PFSK-1 (cell line): ENCODE results near the gene C1RL.

Experiments
- FOXP2 ChIP-seq: optimal IDR thresholded peaks from 2 replicates; pipeline ENCODE3; 2011; ENCODE audit warnings: borderline replicate concordance, control low read depth, inconsistent platforms; ENCODE audit not compliant: insufficient read depth; ENCODE audit errors: extremely low read length, extremely low read depth
- POLR2AphosphoS5 ChIP-seq: IDR thresholded peaks from 2 replicates; pipeline ENCODE4 v1.6.1; 2012; ENCODE audit warnings: low read depth, mild to moderate bottlenecking, control low read depth, low read length, moderate library complexity
- REST ChIP-seq, 2 experiments: IDR thresholded peaks; 2 replicates each; pipeline versions ENCODE4 v1.6.1 to v1.8.0; 2011 to 2012; ENCODE audit warnings: low read depth in 2 of 2, low read length in 2 of 2, control low read depth in 1 of 2, inconsistent platforms in 1 of 2, mild to moderate bottlenecking in 1 of 2, moderate library complexity in 1 of 2; ENCODE audit not compliant: insufficient read depth in 1 of 2
- SIN3A ChIP-seq: IDR thresholded peaks from 2 replicates; pipeline ENCODE4 v1.6.1; 2012; ENCODE audit warnings: mild to moderate bottlenecking, low read length, moderate library complexity, borderline replicate concordance; ENCODE audit not compliant: insufficient read depth
- TAF1 ChIP-seq: IDR thresholded peaks from 2 replicates; pipeline ENCODE4 v1.6.1; 2012; ENCODE audit warnings: low read length, control low read depth, borderline replicate concordance; ENCODE audit not compliant: insufficient read depth

C1RL gene

GRCh38 chr12:7072035-7072434, 37.0 kb downstream of the C1RL start:
- no peak for TF ChIP-seq POLR2AphosphoS5
- TF ChIP-seq REST (IDR thresholded peaks at IDR 0.05; ENCODE audit: insufficient read depth in 1 of 2, low read depth in 2 of 2, low read length in 2 of 2): no peak
- TF ChIP-seq FOXP2: no peak
- TF ChIP-seq SIN3A: no peak
- no peak for TF ChIP-seq TAF1

- no peak for TF ChIP-seq FOXP2
- TF ChIP-seq REST (IDR thresholded peaks at IDR 0.05; ENCODE audit: insufficient read depth in 1 of 2, low read depth in 2 of 2, low read length in 2 of 2): no peak
- no peak for TF ChIP-seq SIN3A
- TF ChIP-seq POLR2AphosphoS5: no peak
- no peak for TF ChIP-seq TAF1
Observed at GRCh38 chr12:7069386-7069785, 39.6 kb downstream of the C1RL start.

DNA sequence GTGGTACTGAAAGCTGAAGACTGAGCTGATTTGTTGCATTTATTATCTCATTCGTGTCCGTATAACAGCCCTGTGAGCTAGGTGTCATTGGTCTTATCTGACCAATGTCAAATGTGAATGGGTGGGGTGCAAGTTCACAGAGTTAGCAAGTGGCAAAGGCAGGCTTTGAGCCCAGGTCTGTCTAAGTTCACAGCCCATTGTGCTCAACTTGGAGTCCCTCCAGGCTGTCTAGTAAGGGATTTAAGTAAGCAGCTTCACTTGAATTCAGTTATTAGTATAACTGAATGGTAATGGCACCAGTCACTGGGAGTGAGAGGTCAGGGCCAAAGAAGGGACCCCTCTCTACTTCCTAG, 40.0 kb downstream of the C1RL start:
- TF ChIP-seq TAF1 (no peak), SIN3A (no peak)

GRCh38 chr12:7068240-7068993, 40.6 kb downstream of the C1RL start:
- no peak for TF ChIP-seq REST (IDR thresholded peaks at IDR 0.05; ENCODE audit: insufficient read depth in 1 of 2, low read depth in 2 of 2, low read length in 2 of 2)
- no peak for TF ChIP-seq POLR2AphosphoS5
- no peak for TF ChIP-seq FOXP2
- no peak for TF ChIP-seq SIN3A
- no peak for TF ChIP-seq TAF1

DNA sequence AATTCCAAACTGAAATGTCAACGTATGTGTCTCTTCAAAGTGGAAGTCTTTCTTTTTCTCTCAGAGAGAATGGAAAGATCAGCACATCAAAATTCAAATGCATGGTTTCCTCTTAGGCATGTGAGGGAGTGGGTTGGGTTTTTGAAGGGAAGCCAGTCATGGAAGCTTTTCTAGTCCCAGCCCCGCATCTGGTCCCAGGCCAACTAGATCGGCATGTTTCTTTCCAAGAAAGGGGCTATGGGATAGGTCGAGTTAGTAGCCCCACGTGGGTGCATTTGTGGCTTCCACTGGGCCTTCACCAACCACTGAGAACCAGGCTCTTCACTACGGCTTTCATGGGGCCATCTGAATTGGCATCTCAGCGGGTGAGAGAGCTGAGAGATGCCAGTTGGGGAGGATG, 41.9 kb downstream of the C1RL start:
- TF ChIP-seq FOXP2: no peak
- TF ChIP-seq TAF1: no peak
- no peak for TF ChIP-seq POLR2AphosphoS5
- TF ChIP-seq REST (IDR thresholded peaks at IDR 0.05; ENCODE audit: insufficient read depth in 1 of 2, low read depth in 2 of 2, low read length in 2 of 2): no peak
- TF ChIP-seq SIN3A: no peak
